H1 (cell line): ENCODE results near the gene SIK2. TPM values are rescaled to one million over a fixed set of nuclear protein-coding genes. Genes with fewer than 3 reads are reported as not detected.

ENCODE experiments used
- ASH2L ChIP-seq: fragments of 200-600, 300-600 bp; sonication (generic); IDR thresholded peaks from one replicate; pipeline ENCODE4 v1.7.1; 2017; ENCODE audit warnings: low read length
- BACH1 ChIP-seq: IDR thresholded peaks from 2 replicates; pipeline ENCODE4 v1.6.1; 2012; ENCODE audit warnings: low read length, improper control_type of control experiment
- CBX8 ChIP-seq: fragments of 300-800, 300-1000 bp; sonication (generic); IDR thresholded peaks from 2 replicates; pipeline ENCODE4 v1.7.1; 2016; ENCODE audit warnings: low read depth, low read length, borderline replicate concordance
- CEBPB ChIP-seq: IDR thresholded peaks from 2 replicates; pipeline ENCODE4 v1.6.1; 2012; ENCODE audit warnings: low read depth, low read length
- CHD1 ChIP-seq: IDR thresholded peaks from 2 replicates; pipeline ENCODE4 v1.6.1; 2012; ENCODE audit warnings: low read depth, low read length, improper control_type of control experiment
- CHD2 ChIP-seq: IDR thresholded peaks from 2 replicates; pipeline ENCODE4 v1.6.1; 2012; ENCODE audit warnings: low read length, improper control_type of control experiment
- CREB1 ChIP-seq: IDR thresholded peaks from 2 replicates; pipeline ENCODE4 v1.6.1; 2012; ENCODE audit warnings: inconsistent platforms
- CTBP2 ChIP-seq: IDR thresholded peaks from 2 replicates; pipeline ENCODE4 v1.7.0; 2011; ENCODE audit warnings: borderline replicate concordance, mild to moderate bottlenecking, moderate library complexity, mixed read lengths, low read length; ENCODE audit not compliant: insufficient read depth, insufficient read length
- EZH2 ChIP-seq: fragments of 200-600 bp; sonication (generic); IDR thresholded peaks from 2 replicates; pipeline ENCODE4 v1.7.1; 2012; ENCODE audit warnings: low read depth, mild to moderate bottlenecking, moderate library complexity, low read length, inconsistent platforms; ENCODE audit not compliant: severe bottlenecking
- GABPA ChIP-seq: IDR thresholded peaks from 2 replicates; pipeline ENCODE4 v1.6.1; 2011; ENCODE audit warnings: mild to moderate bottlenecking, low read length, moderate library complexity, borderline replicate concordance; ENCODE audit not compliant: insufficient read depth
- JUN ChIP-seq: IDR thresholded peaks from 2 replicates; pipeline ENCODE4 v1.6.1; 2011; ENCODE audit warnings: low read depth, mild to moderate bottlenecking, improper control_type of control experiment, low read length
- KDM1A ChIP-seq: fragments of 200-600, 300-600 bp; sonication (generic); IDR thresholded peaks from 2 replicates; pipeline ENCODE4 v1.7.1; 2016; ENCODE audit warnings: mild to moderate bottlenecking, low read length, borderline replicate concordance
- KDM4A ChIP-seq: IDR thresholded peaks from one replicate; pipeline ENCODE4 v1.7.1; 2012; ENCODE audit warnings: low read depth, mild to moderate bottlenecking, moderate library complexity, low read length, inconsistent platforms; ENCODE audit not compliant: severe bottlenecking
- RAD21 ChIP-seq, 2 experiments: IDR thresholded peaks in 1 of 2; conservative IDR thresholded peaks in 1 of 2; 2 replicates each; pipeline ENCODE4 v1.6.1; 2011; ENCODE audit warnings: low read depth in 2 of 2, low read length in 2 of 2, improper control_type of control experiment in 1 of 2, inconsistent platforms in 1 of 2, mild to moderate bottlenecking in 1 of 2, moderate library complexity in 1 of 2
- RBBP5 ChIP-seq: IDR thresholded peaks from 2 replicates; pipeline ENCODE4 v1.7.1; 2012; ENCODE audit warnings: low read depth, mild to moderate bottlenecking, inconsistent platforms, low read length, moderate library complexity, borderline replicate concordance
- SAP30 ChIP-seq: fragments of 300-600 bp; sonication (generic); IDR thresholded peaks from 2 replicates; pipeline ENCODE4 v1.7.1; 2012; ENCODE audit warnings: low read length, moderate library complexity, mild to moderate bottlenecking, inconsistent platforms; ENCODE audit not compliant: insufficient read depth, insufficient replicate concordance
- SIRT6 ChIP-seq: IDR thresholded peaks from one replicate; pipeline ENCODE4 v1.7.1; 2012; ENCODE audit warnings: low read length, inconsistent platforms
- SP1 ChIP-seq: IDR thresholded peaks from 2 replicates; pipeline ENCODE4 v1.6.1; 2011; ENCODE audit warnings: low read depth, low read length
- SP2 ChIP-seq: IDR thresholded peaks from 2 replicates; pipeline ENCODE4 v1.6.1; 2012; ENCODE audit warnings: mild to moderate bottlenecking, low read length, inconsistent platforms
- SUZ12 ChIP-seq: fragments of 200-600 bp; sonication (generic); IDR thresholded peaks from 2 replicates; pipeline ENCODE4 v1.6.1; 2012; ENCODE audit warnings: mild to moderate bottlenecking, inconsistent platforms, low read length, moderate library complexity, mixed read lengths
- TAF1 ChIP-seq: IDR thresholded peaks from 2 replicates; pipeline ENCODE4 v1.6.1; 2011; ENCODE audit warnings: mild to moderate bottlenecking, low read depth, low read length
- TAF7 ChIP-seq: optimal IDR thresholded peaks from 2 replicates; pipeline ENCODE3; 2011; ENCODE audit warnings: low read depth, mild to moderate bottlenecking, inconsistent platforms, low read length, moderate library complexity, borderline replicate concordance
- TBP ChIP-seq: IDR thresholded peaks from 2 replicates; pipeline ENCODE4 v1.6.1; 2011; ENCODE audit warnings: low read depth, low read length, improper control_type of control experiment
- TEAD4 ChIP-seq: IDR thresholded peaks from 2 replicates; pipeline ENCODE4 v1.6.1; 2012; ENCODE audit warnings: low read depth, low read length, inconsistent platforms, mixed read lengths
- polyA plus RNA-seq, 7 experiments: library from polyadenylated mRNA; depleted of rRNA in 3 of 7; stranded (reverse) in 5 of 7; unstranded in 2 of 7; fragments of >200 nt in 5 of 7; fragments of 200-250 nt in 2 of 7; gene quantifications; 1 replicate in 5 of 7; 2 replicates in 1 of 7; 4 replicates in 1 of 7; pipeline versions ENCODE4 v1.2.1 to v1.2.3, GENCODE V29; 2011 to 2013; ENCODE audit warnings: missing spikeins in 2 of 7, mixed read lengths in 2 of 7
- total RNA-seq: library from RNA; stranded (reverse); fragmentation: NEBNext Ultra II Directional; extraction: Animal tissue kit (Norgen Biotek cat#: 25700); gene quantifications from 2 replicates; pipeline ENCODE4 v1.2.1, GENCODE V29; 2021

The SIK2 gene
- total and polyA plus RNA-seq, 2 of the 8 experiments (the other 6 are each of a cell fraction or from before 2014, with no cell fraction given), result 8.8 to 11.2 TPM

DNA sequence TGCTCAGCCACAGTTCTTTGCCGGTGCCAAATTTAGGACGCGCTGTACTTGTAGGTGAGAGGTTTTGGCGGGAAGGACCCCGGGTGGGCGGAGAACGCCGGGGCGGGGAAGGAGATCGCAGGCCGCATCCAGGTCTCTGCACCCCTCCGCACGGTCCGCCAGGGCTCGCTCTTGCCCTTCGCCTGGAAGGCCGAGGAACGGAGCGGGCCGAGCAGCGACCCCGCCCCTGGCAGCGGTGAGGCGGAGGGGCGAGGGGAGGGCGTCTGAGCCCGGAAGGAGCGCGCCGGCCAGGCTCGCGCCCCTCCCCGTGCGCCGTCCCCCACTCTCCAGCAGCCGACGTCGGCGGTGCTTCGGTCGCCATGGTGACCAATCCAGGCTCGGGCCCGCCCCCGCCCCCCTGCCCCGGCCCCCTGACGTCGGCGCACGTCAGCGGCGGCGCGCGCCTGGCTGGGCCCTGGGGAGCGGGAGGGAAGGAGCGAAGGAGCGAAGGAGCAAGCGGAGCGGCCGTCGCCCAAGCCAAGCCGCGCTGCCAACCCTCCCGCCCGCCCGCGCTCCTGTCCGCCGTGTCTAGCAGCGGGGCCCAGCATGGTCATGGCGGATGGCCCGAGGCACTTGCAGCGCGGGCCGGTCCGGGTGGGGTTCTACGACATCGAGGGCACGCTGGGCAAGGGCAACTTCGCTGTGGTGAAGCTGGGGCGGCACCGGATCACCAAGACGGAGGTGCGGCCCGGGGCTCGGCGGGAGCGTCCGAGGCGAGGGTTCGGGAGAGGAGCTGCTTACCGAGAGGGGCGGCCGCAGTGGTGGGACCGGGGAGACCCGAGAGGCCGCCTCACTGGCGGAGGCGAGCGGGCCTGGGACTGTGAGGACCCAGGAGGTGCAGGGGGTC is at the start of gene SIK2 (continued):
- no peak for TF ChIP-seq BACH1
- no peak for TF ChIP-seq TBP
- TF ChIP-seq EZH2, result peak; percentile 14
- no peak for TF ChIP-seq CEBPB
- peak; percentile 99 for TF ChIP-seq RAD21 (IDR thresholded peaks at IDR 0.05 in 1 of 2, conservative IDR thresholded peaks at IDR 0.05 in 1 of 2; ENCODE audit: low read depth in 2 of 2, low read length in 2 of 2)
- no peak for TF ChIP-seq KDM1A
- TF ChIP-seq SP2, result no peak
- TF ChIP-seq TAF7, result no peak
- 0 out of 2 replicates have a peak, but pooled peaks have one; percentile 33 for TF ChIP-seq SP1
- no peak for TF ChIP-seq CHD1
- no peak; the same call in none of the 2 replicates for TF ChIP-seq TAF1
- TF ChIP-seq GABPA, result no peak
- peak; percentile 70 for TF ChIP-seq ASH2L
- TF ChIP-seq CTBP2, result no peak
- TF ChIP-seq CREB1, result peak; percentile 91
- no peak for TF ChIP-seq SAP30
- TF ChIP-seq TEAD4, result peak; percentile 41
- 0 out of 2 replicates have a peak, but pooled peaks have one; percentile 32 for TF ChIP-seq CHD2
- peak; percentile 92 for TF ChIP-seq RBBP5
- no peak for TF ChIP-seq CBX8
- TF ChIP-seq JUN, result no peak
- no peak for TF ChIP-seq SIRT6
- peak; percentile 83 for TF ChIP-seq KDM4A
- no peak for TF ChIP-seq SUZ12
